Esophagus muscularis mucosa (tissue), 4 donors: Measurements from ENCODE around the gene AQR. TPM values are rescaled to one million over a fixed set of nuclear protein-coding genes. Genes with fewer than 3 reads are reported as not detected.
"Not testable (repeated sequence)": the region's sequence is repeated elsewhere in the genome, so short reads cannot be mapped to it uniquely, and the experiment has no call there.

ENCODE experiments used
- DNase-seq: peaks from one replicate; pipeline ENCODE4 v3.0.0-alpha.2; 2017; ENCODE audit errors: extremely low spot score
- H3K27ac ChIP-seq, 4 donors: fragments of 200-600 bp; sonication (generic); replicated peaks in 1 of 4; 1 replicate in 3 of 4; 2 replicates in 1 of 4; pipeline ENCODE4 v1.5.1; 2016 to 2019; ENCODE audit warnings: mild to moderate bottlenecking in 1 of 4
- H3K27me3 ChIP-seq, 4 donors: fragments of 200-600 bp; sonication (generic); one replicate each; pipeline versions ENCODE4 v1.5.1 to v1.6.0; 2016 to 2019
- H3K36me3 ChIP-seq, 4 donors: fragments of 200-600 bp; sonication (generic); one replicate each; pipeline ENCODE4 v1.5.1; 2016 to 2019
- H3K4me1 ChIP-seq, 4 donors: fragments of 200-600 bp; sonication (generic); one replicate each; pipeline ENCODE4 v1.5.1; 2016 to 2019
- H3K4me3 ChIP-seq, 4 donors: fragments of 200-600 bp; sonication (generic); 1 replicate in 2 of 4; 2 replicates in 2 of 4; pipeline ENCODE4 v1.5.1; 2016 to 2019; ENCODE audit warnings: mild to moderate bottlenecking in 4 of 4, moderate library complexity in 1 of 4
- H3K9me3 ChIP-seq, 4 donors: fragments of 200-600 bp; sonication (generic); 1 replicate in 3 of 4; 2 replicates in 1 of 4; pipeline ENCODE4 v1.5.1; 2016 to 2019
- EP300 ChIP-seq: sonication (generic); formaldehyde crosslinking; IDR thresholded peaks from one replicate; pipeline ENCODE4 v1.6.1; 2017; ENCODE audit warnings: antibody characterized with exemption
- POLR2A ChIP-seq: fragments of 450-650 bp; IDR thresholded peaks from one replicate; pipeline ENCODE4 v1.6.1; 2017; ENCODE audit warnings: antibody characterized with exemption, moderate library complexity, mild to moderate bottlenecking, low read depth
- POLR2AphosphoS5 ChIP-seq, 2 donors: sonication (generic); formaldehyde crosslinking; IDR thresholded peaks; one replicate each; pipeline ENCODE4 v1.6.1; 2017; ENCODE audit warnings: antibody characterized with exemption in 2 of 2
- WGBS: methylation state at CpG from one replicate; pipeline ENCODE4 v1.1.5; 2018; 5-methylcytosine and 5-hydroxymethylcytosine counted together
- intact Hi-C: fragments of 100-400 bp; cut with DNase I; formaldehyde crosslinking; loops from one replicate; pipeline ENCODE4 v1.15.1; 2023
- total RNA-seq, 4 donors: library from RNA; depleted of rRNA; stranded (reverse); fragments of >200 nt; gene quantifications; one replicate each; pipeline versions ENCODE4 v1.1.0 to v1.2.1, GENCODE V29; 2016
- TF ChIP-seq, protein P1 (sequence below), 3 experiments: fragments of 200-600 bp in 2 of 3; fragments of 450-650 bp in 1 of 3; sonication (generic) in 2 of 3; IDR thresholded peaks; one replicate each; pipeline ENCODE4 v1.5.1; 2017 to 2019; ENCODE audit warnings: antibody characterized with exemption in 3 of 3, mild to moderate bottlenecking in 2 of 3, moderate library complexity in 1 of 3

Gene AQR
- total RNA-seq, 4 donors from 2014 or later: 14.2 to 18.7 (median 16.8) TPM

DNA sequence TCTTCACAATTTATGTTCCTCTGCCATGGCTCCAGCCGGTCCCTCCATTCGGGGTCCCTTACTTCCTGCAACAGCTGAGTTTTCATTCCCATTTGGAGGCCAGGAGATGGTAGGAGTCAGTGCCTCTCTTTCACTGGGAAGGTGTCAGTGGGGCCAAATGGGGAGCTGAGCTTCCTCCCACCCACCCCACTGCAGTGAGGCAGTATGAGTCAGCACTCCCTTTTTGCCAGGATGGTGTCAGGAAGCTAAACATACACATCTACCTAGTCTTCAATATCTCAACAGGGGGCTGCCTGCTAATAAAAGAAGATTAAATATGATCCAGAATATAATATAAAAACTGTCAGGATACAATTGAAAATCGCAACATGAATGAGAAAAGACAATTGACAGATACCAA lies 161.5 kb downstream of the AQR start:
- Histone ChIP-seq H3K27ac (no peak overlapping the region), H3K4me1 (no peaks in the 10 kb centered on the region), H3K27me3 (no peaks in the 10 kb centered on the region), H3K4me3 (no peak overlapping the region), H3K9me3 (no peaks in the 10 kb centered on the region), H3K36me3 (no peaks in the 10 kb centered on the region)
- DNase-seq: no peak
- WGBS: 92% methylated on average over 3 of the region's 3 CpGs
- intact Hi-C loops: no loop called here
- TF ChIP-seq, protein P1, sequence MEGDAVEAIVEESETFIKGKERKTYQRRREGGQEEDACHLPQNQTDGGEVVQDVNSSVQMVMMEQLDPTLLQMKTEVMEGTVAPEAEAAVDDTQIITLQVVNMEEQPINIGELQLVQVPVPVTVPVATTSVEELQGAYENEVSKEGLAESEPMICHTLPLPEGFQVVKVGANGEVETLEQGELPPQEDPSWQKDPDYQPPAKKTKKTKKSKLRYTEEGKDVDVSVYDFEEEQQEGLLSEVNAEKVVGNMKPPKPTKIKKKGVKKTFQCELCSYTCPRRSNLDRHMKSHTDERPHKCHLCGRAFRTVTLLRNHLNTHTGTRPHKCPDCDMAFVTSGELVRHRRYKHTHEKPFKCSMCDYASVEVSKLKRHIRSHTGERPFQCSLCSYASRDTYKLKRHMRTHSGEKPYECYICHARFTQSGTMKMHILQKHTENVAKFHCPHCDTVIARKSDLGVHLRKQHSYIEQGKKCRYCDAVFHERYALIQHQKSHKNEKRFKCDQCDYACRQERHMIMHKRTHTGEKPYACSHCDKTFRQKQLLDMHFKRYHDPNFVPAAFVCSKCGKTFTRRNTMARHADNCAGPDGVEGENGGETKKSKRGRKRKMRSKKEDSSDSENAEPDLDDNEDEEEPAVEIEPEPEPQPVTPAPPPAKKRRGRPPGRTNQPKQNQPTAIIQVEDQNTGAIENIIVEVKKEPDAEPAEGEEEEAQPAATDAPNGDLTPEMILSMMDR (IDR thresholded peaks at IDR 0.05): no peak
- TF ChIP-seq POLR2AphosphoS5 (IDR thresholded peaks at IDR 0.05) (no peak), EP300 (no peak), POLR2A (no peak)

DNA sequence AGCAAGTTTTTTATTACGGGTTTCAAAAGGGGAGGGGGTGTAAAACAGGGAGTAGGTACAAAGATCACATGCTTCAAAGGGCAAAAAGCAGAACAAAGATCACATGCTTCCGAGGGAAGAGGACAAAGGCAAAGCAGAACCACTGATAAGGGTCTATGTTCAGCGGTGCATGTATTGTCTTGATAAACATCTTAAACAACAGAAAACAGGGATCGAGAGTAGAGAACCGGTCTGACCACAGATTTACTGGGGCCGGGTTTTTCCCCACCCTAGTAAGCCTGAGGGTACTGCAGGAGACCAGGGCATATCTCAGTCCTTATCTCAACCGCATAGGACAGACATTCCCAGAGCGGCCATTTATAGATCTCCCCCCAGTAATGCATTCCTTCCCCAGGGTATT lies 162.3 kb downstream of the AQR start:
- H3K9me3 ChIP-seq, H3K4me1 ChIP-seq, H3K36me3 ChIP-seq, intact Hi-C loops, H3K27me3 ChIP-seq, DNase-seq, H3K4me3 ChIP-seq, H3K27ac ChIP-seq: not testable (repeated sequence)
- 88% methylated on average over 8 of the region's 8 CpGs for WGBS

DNA sequence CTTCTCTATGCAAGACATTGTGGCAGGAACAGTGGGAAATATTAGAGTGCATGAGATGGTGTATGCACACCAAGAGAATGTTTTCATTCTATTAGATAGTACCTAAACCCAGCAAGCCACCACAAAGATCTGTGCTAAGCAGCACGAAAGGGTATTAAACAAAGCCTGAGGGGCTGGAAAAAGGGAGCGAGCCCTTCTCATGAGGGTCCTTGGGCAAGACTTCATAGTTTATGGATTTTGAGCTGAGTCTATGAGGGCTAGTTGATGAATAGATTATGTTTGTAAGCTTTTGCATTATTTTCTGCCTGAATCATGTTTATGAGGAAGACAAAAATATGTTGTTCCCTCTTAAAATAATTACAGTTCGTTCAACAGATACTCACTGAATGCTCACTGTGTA lies 164.8 kb downstream of the AQR start:
- Histone ChIP-seq H3K27me3 (no peaks in the 10 kb centered on the region), H3K27ac (no peak overlapping the region), H3K36me3 (no peaks in the 10 kb centered on the region), H3K9me3 (no peaks in the 10 kb centered on the region), H3K4me3 (no peak overlapping the region), H3K4me1 (peaks cover 0 to 1% (median 0%) of the 10 kb centered on the region in 4 donors)
- intact Hi-C loops: no loop called here
- WGBS: 78% methylated on average over 3 of the region's 3 CpGs
- DNase-seq: no peak
- TF ChIP-seq POLR2A: no peak
- TF ChIP-seq EP300: no peak
- TF ChIP-seq, protein P1 (IDR thresholded peaks at IDR 0.05): no peak
- TF ChIP-seq POLR2AphosphoS5 (IDR thresholded peaks at IDR 0.05): no peak

DNA sequence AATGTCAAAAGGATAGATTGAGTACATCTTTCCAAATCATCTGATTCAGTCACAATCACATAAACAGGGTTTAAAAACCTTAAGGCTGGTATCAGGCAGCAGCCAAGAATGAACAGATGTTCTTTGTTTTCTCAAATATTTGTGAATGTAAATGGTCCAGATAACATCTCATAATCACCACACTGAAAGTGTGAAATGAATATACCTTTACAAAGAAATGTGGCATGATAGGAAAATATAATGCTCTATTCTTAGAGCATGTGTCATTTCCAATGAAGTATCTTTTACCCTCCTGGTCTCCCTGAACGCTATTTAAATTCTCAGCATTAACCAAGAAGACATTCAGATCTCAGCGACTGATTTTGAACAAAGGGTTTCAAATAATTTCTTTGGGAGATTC lies 165.4 kb downstream of the AQR start:
- H3K27ac ChIP-seq: no peak overlapping the region
- WGBS: 66% methylated on average over 2 of the region's 2 CpGs
- DNase-seq: no peak
- no peaks in the 10 kb centered on the region for H3K36me3 ChIP-seq
- H3K4me1 ChIP-seq: peaks cover 0 to 8% (median 3%) of the 10 kb centered on the region in 4 donors
- no peak overlapping the region for H3K4me3 ChIP-seq
- H3K27me3 ChIP-seq: no peaks in the 10 kb centered on the region
- no peaks in the 10 kb centered on the region for H3K9me3 ChIP-seq
- TF ChIP-seq, protein P1 (IDR thresholded peaks at IDR 0.05): no peak
- TF ChIP-seq POLR2A: no peak
- TF ChIP-seq POLR2AphosphoS5 (IDR thresholded peaks at IDR 0.05): no peak
- no peak for TF ChIP-seq EP300
- intact Hi-C loops: no loop called here

DNA sequence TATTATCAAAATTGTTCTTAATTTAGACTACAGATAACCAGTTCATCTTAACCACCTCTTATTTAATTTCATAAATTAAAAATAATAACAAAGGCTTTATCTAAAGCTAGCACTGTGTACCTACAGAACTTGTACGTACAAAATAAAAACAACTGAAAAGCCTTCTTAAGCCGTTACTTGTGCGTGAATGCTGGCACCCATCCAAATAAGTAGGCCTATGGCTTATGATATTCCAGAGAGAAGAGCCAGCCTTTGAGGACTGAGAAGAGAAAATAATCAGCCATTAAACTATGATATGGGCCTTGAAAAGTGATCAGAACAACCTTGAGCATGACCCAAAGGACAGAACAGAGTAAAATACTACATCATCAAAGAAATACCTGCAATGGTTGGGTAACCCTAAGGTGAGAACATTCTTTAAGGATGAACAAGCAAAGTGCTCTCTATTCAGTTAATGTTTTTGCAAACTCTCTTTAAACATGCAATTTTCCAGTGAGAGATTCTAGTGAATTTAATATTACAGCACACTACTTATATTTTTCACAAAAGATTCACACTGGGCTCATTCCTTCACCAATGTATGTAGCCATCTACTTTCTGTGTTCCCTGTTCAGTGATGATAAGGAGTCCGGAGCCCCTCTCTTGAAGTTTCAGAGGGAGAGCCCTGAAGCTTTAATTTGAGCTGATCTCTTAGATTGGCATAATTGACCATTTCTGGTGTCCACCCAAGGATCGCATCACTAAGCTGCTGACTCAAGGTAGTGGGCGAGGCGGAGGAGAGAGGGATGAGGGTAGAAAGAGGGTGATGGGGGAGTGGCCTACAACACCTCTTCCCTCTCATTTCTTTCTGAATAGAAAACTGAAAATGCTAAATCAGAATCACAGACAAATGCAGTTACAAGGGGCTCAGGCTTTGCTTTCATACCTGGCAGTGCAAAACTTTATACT lies 166.5 kb downstream of the AQR start:
- Histone ChIP-seq H3K27me3 (no peaks in the 10 kb centered on the region), H3K9me3 (no peaks in the 10 kb centered on the region), H3K36me3 (no peaks in the 10 kb centered on the region), H3K27ac (no peak overlapping the region), H3K4me1 (peaks cover 5 to 10% (median 8%) of the 10 kb centered on the region in 4 donors), H3K4me3 (no peak overlapping the region)
- TF ChIP-seq POLR2A: no peak
- TF ChIP-seq POLR2AphosphoS5 (IDR thresholded peaks at IDR 0.05): no peak
- TF ChIP-seq EP300: no peak
- TF ChIP-seq, protein P1 (IDR thresholded peaks at IDR 0.05): no peak
- intact Hi-C loops: no loop called here
- no peak for DNase-seq
- WGBS: 91% methylated on average over 7 of the region's 7 CpGs
